ENCODE data around the gene SUV39H2. TPM values are rescaled to one million over a fixed set of nuclear protein-coding genes. Genes with fewer than 3 reads are reported as not detected.
"Not testable (repeated sequence)": the region's sequence is repeated elsewhere in the genome, so short reads cannot be mapped to it uniquely, and the experiment has no call there.

The SUV39H2 gene
- polyA plus RNA-seq, 1 donor (not counting 4 experiments of a cell fraction or from before 2014, with no cell fraction given), result 11.8 TPM

GRCh38 chr10:14859775-14860174, 18.9 kb upstream of the SUV39H2 start:
- DNase-seq (ENCODE audit: low read depth, low spot score) (no peak), FAIRE-seq (no peak)
- Histone ChIP-seq H3K4me3 (ENCODE audit: control insufficient read depth in 2 of 3, extremely low read depth in 1 of 3, insufficient read depth in 2 of 3, low read depth in 1 of 3, low read length in 3 of 3) (no peak overlapping the region), H3K27me3 (ENCODE audit: control insufficient read depth, extremely low read depth, insufficient read depth, low read length) (no peaks in the 10 kb centered on the region), H3K4me1 (ENCODE audit: control insufficient read depth, extremely low read depth, insufficient read depth, low read length) (no peaks in the 10 kb centered on the region), H3K27ac (ENCODE audit: control insufficient read depth, insufficient read depth, low read length) (no peak overlapping the region), H3K36me3 (ENCODE audit: control insufficient read depth in 2 of 2, extremely low read depth in 1 of 2, insufficient read depth in 2 of 2, low read length in 2 of 2) (peaks cover 7 to 10% of the 10 kb centered on the region in 2 experiments), H3K79me2 (ENCODE audit: control insufficient read depth, insufficient read depth, low read length) (no peaks in the 10 kb centered on the region), H3K9me3 (ENCODE audit: control insufficient read depth, low read depth, low read length) (no peaks in the 10 kb centered on the region), H4K20me1 (ENCODE audit: control insufficient read depth, extremely low read depth, insufficient read depth, low read length) (no peaks in the 10 kb centered on the region), H3K9ac (ENCODE audit: control insufficient read depth, extremely low read depth, insufficient read depth, low read length) (no peak overlapping the region), H2AFZ (ENCODE audit: control insufficient read depth, low read length) (no peak overlapping the region), H3K4me2 (ENCODE audit: control insufficient read depth, extremely low read depth, insufficient read depth, low read depth, low read length) (no peak overlapping the region), H3K9me1 (ENCODE audit: control insufficient read depth, extremely low read depth, insufficient read depth, low read length) (no peaks in the 10 kb centered on the region)
- dilution Hi-C loops (cut with MboI; ENCODE audit: extremely low pct_ligation_motif_present, low sequenced_read_pairs), result no loop called here
- no peak for TF ChIP-seq EZH2 (IDR thresholded peaks at IDR 0.05; ENCODE audit: low read length)
- TF ChIP-seq CTCF (optimal IDR thresholded peaks at IDR 0.05 in 1 of 3, IDR thresholded peaks at IDR 0.05 in 1 of 3, conservative IDR thresholded peaks at IDR 0.05 in 1 of 3; ENCODE audit: extremely low read depth in 1 of 3, insufficient read depth in 2 of 3, low read length in 3 of 3), result no peak

- H3K79me2 ChIP-seq (ENCODE audit: control insufficient read depth, insufficient read depth, low read length), result no peaks in the 10 kb centered on the region
- no peak overlapping the region for H3K4me3 ChIP-seq (ENCODE audit: control insufficient read depth in 2 of 3, extremely low read depth in 1 of 3, insufficient read depth in 2 of 3, low read depth in 1 of 3, low read length in 3 of 3)
- dilution Hi-C loops (cut with MboI; ENCODE audit: extremely low pct_ligation_motif_present, low sequenced_read_pairs), result no loop called here
- H3K36me3 ChIP-seq (ENCODE audit: control insufficient read depth in 2 of 2, extremely low read depth in 1 of 2, insufficient read depth in 2 of 2, low read length in 2 of 2), result peaks cover 7 to 9% of the 10 kb centered on the region in 2 experiments
- no peaks in the 10 kb centered on the region for H3K9me3 ChIP-seq (ENCODE audit: control insufficient read depth, low read depth, low read length)
- no peaks in the 10 kb centered on the region for H3K4me1 ChIP-seq (ENCODE audit: control insufficient read depth, extremely low read depth, insufficient read depth, low read length)
- H3K9me1 ChIP-seq (ENCODE audit: control insufficient read depth, extremely low read depth, insufficient read depth, low read length), result no peaks in the 10 kb centered on the region
- FAIRE-seq, result no peak
- no peak for DNase-seq (ENCODE audit: low read depth, low spot score)
- H3K4me2 ChIP-seq (ENCODE audit: control insufficient read depth, extremely low read depth, insufficient read depth, low read depth, low read length), result no peak overlapping the region
- H3K27me3 ChIP-seq (ENCODE audit: control insufficient read depth, extremely low read depth, insufficient read depth, low read length), result no peaks in the 10 kb centered on the region
- H3K9ac ChIP-seq (ENCODE audit: control insufficient read depth, extremely low read depth, insufficient read depth, low read length), result no peak overlapping the region
- H2AFZ ChIP-seq (ENCODE audit: control insufficient read depth, low read length), result no peak overlapping the region
- no peak overlapping the region for H3K27ac ChIP-seq (ENCODE audit: control insufficient read depth, insufficient read depth, low read length)
- no peaks in the 10 kb centered on the region for H4K20me1 ChIP-seq (ENCODE audit: control insufficient read depth, extremely low read depth, insufficient read depth, low read length)
- TF ChIP-seq CTCF (optimal IDR thresholded peaks at IDR 0.05 in 1 of 3, IDR thresholded peaks at IDR 0.05 in 1 of 3, conservative IDR thresholded peaks at IDR 0.05 in 1 of 3; ENCODE audit: extremely low read depth in 1 of 3, insufficient read depth in 2 of 3, low read length in 3 of 3) (no peak), EZH2 (IDR thresholded peaks at IDR 0.05; ENCODE audit: low read length) (no peak)
Measured at GRCh38 chr10:14860791-14861190, 17.9 kb upstream of the SUV39H2 start.

GRCh38 chr10:14864466-14864865, 14.2 kb upstream of the SUV39H2 start:
- H3K4me1 ChIP-seq (ENCODE audit: control insufficient read depth, extremely low read depth, insufficient read depth, low read length); H3K4me2 ChIP-seq (ENCODE audit: control insufficient read depth, extremely low read depth, insufficient read depth, low read depth, low read length); H3K79me2 ChIP-seq (ENCODE audit: control insufficient read depth, insufficient read depth, low read length); H3K9me1 ChIP-seq (ENCODE audit: control insufficient read depth, extremely low read depth, insufficient read depth, low read length); H3K27ac ChIP-seq (ENCODE audit: control insufficient read depth, insufficient read depth, low read length); H3K27me3 ChIP-seq (ENCODE audit: control insufficient read depth, extremely low read depth, insufficient read depth, low read length); H3K9ac ChIP-seq (ENCODE audit: control insufficient read depth, extremely low read depth, insufficient read depth, low read length); H4K20me1 ChIP-seq (ENCODE audit: control insufficient read depth, extremely low read depth, insufficient read depth, low read length); H3K9me3 ChIP-seq (ENCODE audit: control insufficient read depth, low read depth, low read length); dilution Hi-C loops (cut with MboI; ENCODE audit: extremely low pct_ligation_motif_present, low sequenced_read_pairs); FAIRE-seq; DNase-seq (ENCODE audit: low read depth, low spot score); H2AFZ ChIP-seq (ENCODE audit: control insufficient read depth, low read length); H3K4me3 ChIP-seq (ENCODE audit: control insufficient read depth in 2 of 3, extremely low read depth in 1 of 3, insufficient read depth in 2 of 3, low read depth in 1 of 3, low read length in 3 of 3): not testable (repeated sequence)
- H3K36me3 ChIP-seq (ENCODE audit: control insufficient read depth in 2 of 2, extremely low read depth in 1 of 2, insufficient read depth in 2 of 2, low read length in 2 of 2), result peaks cover 9 to 11% of the 10 kb centered on the region in 2 experiments

GRCh38 chr10:14864871-14865270, 13.8 kb upstream of the SUV39H2 start:
- FAIRE-seq; H3K9me1 ChIP-seq (ENCODE audit: control insufficient read depth, extremely low read depth, insufficient read depth, low read length); H3K9ac ChIP-seq (ENCODE audit: control insufficient read depth, extremely low read depth, insufficient read depth, low read length); H3K4me1 ChIP-seq (ENCODE audit: control insufficient read depth, extremely low read depth, insufficient read depth, low read length); dilution Hi-C loops (cut with MboI; ENCODE audit: extremely low pct_ligation_motif_present, low sequenced_read_pairs); H3K9me3 ChIP-seq (ENCODE audit: control insufficient read depth, low read depth, low read length); H3K4me3 ChIP-seq (ENCODE audit: control insufficient read depth in 2 of 3, extremely low read depth in 1 of 3, insufficient read depth in 2 of 3, low read depth in 1 of 3, low read length in 3 of 3); H3K27me3 ChIP-seq (ENCODE audit: control insufficient read depth, extremely low read depth, insufficient read depth, low read length); H3K4me2 ChIP-seq (ENCODE audit: control insufficient read depth, extremely low read depth, insufficient read depth, low read depth, low read length); H3K27ac ChIP-seq (ENCODE audit: control insufficient read depth, insufficient read depth, low read length); H3K79me2 ChIP-seq (ENCODE audit: control insufficient read depth, insufficient read depth, low read length); DNase-seq (ENCODE audit: low read depth, low spot score); H2AFZ ChIP-seq (ENCODE audit: control insufficient read depth, low read length); H4K20me1 ChIP-seq (ENCODE audit: control insufficient read depth, extremely low read depth, insufficient read depth, low read length): not testable (repeated sequence)
- H3K36me3 ChIP-seq (ENCODE audit: control insufficient read depth in 2 of 2, extremely low read depth in 1 of 2, insufficient read depth in 2 of 2, low read length in 2 of 2), result peaks cover 9 to 11% of the 10 kb centered on the region in 2 experiments
